ENCODE data around the gene BCAT1.
A peak's percentile ranks its signal among the peaks of the same experiment; 100 is the strongest.

The BCAT1 gene

GRCh38 chr12:24977060-24977459 lies 28.2 kb upstream of the BCAT1 start:
- DNase-seq (ENCODE audit: low read depth in 2 of 2): no peak
- no peak overlapping the region for H3K4me3 ChIP-seq (replicated peaks in 1 of 2; ENCODE audit: low read depth in 2 of 2, low read length in 2 of 2)
- TF ChIP-seq CTCF (IDR thresholded peaks at IDR 0.05; ENCODE audit: low read depth, low read length): no peak

- DNase-seq (ENCODE audit: low read depth in 2 of 2): peak in 1 of 2 donors; percentile 3
- no peak overlapping the region for H3K4me3 ChIP-seq (replicated peaks in 1 of 2; ENCODE audit: low read depth in 2 of 2, low read length in 2 of 2)
- TF ChIP-seq CTCF (IDR thresholded peaks at IDR 0.05; ENCODE audit: low read depth, low read length): no peak
Measured at GRCh38 chr12:24975425-24975824, 26.5 kb upstream of the BCAT1 start.

GRCh38 chr12:24974216-24974615 lies 25.3 kb upstream of the BCAT1 start:
- no peak for DNase-seq (ENCODE audit: low read depth in 2 of 2)
- no peak overlapping the region for H3K4me3 ChIP-seq (replicated peaks in 1 of 2; ENCODE audit: low read depth in 2 of 2, low read length in 2 of 2)
- TF ChIP-seq CTCF (IDR thresholded peaks at IDR 0.05; ENCODE audit: low read depth, low read length): no peak

- H3K4me3 ChIP-seq (replicated peaks in 1 of 2; ENCODE audit: low read depth in 2 of 2, low read length in 2 of 2): no peak overlapping the region
- DNase-seq (ENCODE audit: low read depth in 2 of 2): no peak
- no peak for TF ChIP-seq CTCF (IDR thresholded peaks at IDR 0.05; ENCODE audit: low read depth, low read length)
Measured at GRCh38 chr12:24972078-24972477, 23.2 kb upstream of the BCAT1 start.

- no peak for DNase-seq (ENCODE audit: low read depth in 2 of 2)
- no peak overlapping the region for H3K4me3 ChIP-seq (replicated peaks in 1 of 2; ENCODE audit: low read depth in 2 of 2, low read length in 2 of 2)
- no peak for TF ChIP-seq CTCF (IDR thresholded peaks at IDR 0.05; ENCODE audit: low read depth, low read length)
Measured at GRCh38 chr12:24970177-24970576, 21.3 kb upstream of the BCAT1 start.

GRCh38 chr12:24966951-24967564 lies 18.2 kb upstream of the BCAT1 start:
- TF ChIP-seq CTCF (IDR thresholded peaks at IDR 0.05; ENCODE audit: low read depth, low read length): no peak
- DNase-seq (ENCODE audit: low read depth in 2 of 2): no peak
- no peak overlapping the region for H3K4me3 ChIP-seq (replicated peaks in 1 of 2; ENCODE audit: low read depth in 2 of 2, low read length in 2 of 2)

- TF ChIP-seq CTCF (IDR thresholded peaks at IDR 0.05; ENCODE audit: low read depth, low read length): no peak
- H3K4me3 ChIP-seq (replicated peaks in 1 of 2; ENCODE audit: low read depth in 2 of 2, low read length in 2 of 2): no peak overlapping the region
- no peak for DNase-seq (ENCODE audit: low read depth in 2 of 2)
Measured at GRCh38 chr12:24964342-24964741, 15.4 kb upstream of the BCAT1 start.
